Measurements from ENCODE around the gene NRP2.

Gene NRP2

GRCh38 chr2:205658572-205658971 lies 23.7 kb upstream of the NRP2 start:
- no peak for TF ChIP-seq CTCF (IDR thresholded peaks at IDR 0.05; ENCODE audit: low read depth, low read length, missing control alignments)
- H3K4me3 ChIP-seq (ENCODE audit: low read depth, low read length): no peak overlapping the region
- DNase-seq (ENCODE audit: low read depth): no peak

GRCh38 chr2:205659922-205660321 lies 22.4 kb upstream of the NRP2 start:
- H3K4me3 ChIP-seq (ENCODE audit: low read depth, low read length): no peak overlapping the region
- no peak for DNase-seq (ENCODE audit: low read depth)
- TF ChIP-seq CTCF (IDR thresholded peaks at IDR 0.05; ENCODE audit: low read depth, low read length, missing control alignments): no peak

- TF ChIP-seq CTCF (IDR thresholded peaks at IDR 0.05; ENCODE audit: low read depth, low read length, missing control alignments): no peak
- no peak for DNase-seq (ENCODE audit: low read depth)
- no peak overlapping the region for H3K4me3 ChIP-seq (ENCODE audit: low read depth, low read length)
These were observed 21.7 kb upstream of the NRP2 start for GRCh38 chr2:205660521-205661124.

GRCh38 chr2:205661281-205661680 lies 21.0 kb upstream of the NRP2 start:
- no peak for DNase-seq (ENCODE audit: low read depth)
- TF ChIP-seq CTCF (IDR thresholded peaks at IDR 0.05; ENCODE audit: low read depth, low read length, missing control alignments): no peak
- H3K4me3 ChIP-seq (ENCODE audit: low read depth, low read length): no peak overlapping the region

- no peak for DNase-seq (ENCODE audit: low read depth)
- TF ChIP-seq CTCF (IDR thresholded peaks at IDR 0.05; ENCODE audit: low read depth, low read length, missing control alignments): no peak
- no peak overlapping the region for H3K4me3 ChIP-seq (ENCODE audit: low read depth, low read length)
These were observed 19.9 kb upstream of the NRP2 start for GRCh38 chr2:205662206-205662965.

GRCh38 chr2:205665791-205666190 lies 16.5 kb upstream of the NRP2 start:
- DNase-seq (ENCODE audit: low read depth): no peak
- H3K4me3 ChIP-seq (ENCODE audit: low read depth, low read length): no peak overlapping the region
- TF ChIP-seq CTCF (IDR thresholded peaks at IDR 0.05; ENCODE audit: low read depth, low read length, missing control alignments): no peak

- no peak for TF ChIP-seq CTCF (IDR thresholded peaks at IDR 0.05; ENCODE audit: low read depth, low read length, missing control alignments)
- H3K4me3 ChIP-seq (ENCODE audit: low read depth, low read length): no peak overlapping the region
- no peak for DNase-seq (ENCODE audit: low read depth)
These were observed 12.0 kb upstream of the NRP2 start for GRCh38 chr2:205670292-205670691.

All from GM12864 (cell line).